Epidermal melanocyte (primary cell): ENCODE data around the gene ITGAV.
"Not testable (repeated sequence)": the region's sequence is repeated elsewhere in the genome, so short reads cannot be mapped to it uniquely, and the experiment has no call there.

ENCODE experiments used
- DNase-seq: peaks from one replicate; pipeline ENCODE4 v3.0.0; 2011; ENCODE audit warnings: low spot score; ENCODE audit not compliant: insufficient read length

ITGAV gene

DNA sequence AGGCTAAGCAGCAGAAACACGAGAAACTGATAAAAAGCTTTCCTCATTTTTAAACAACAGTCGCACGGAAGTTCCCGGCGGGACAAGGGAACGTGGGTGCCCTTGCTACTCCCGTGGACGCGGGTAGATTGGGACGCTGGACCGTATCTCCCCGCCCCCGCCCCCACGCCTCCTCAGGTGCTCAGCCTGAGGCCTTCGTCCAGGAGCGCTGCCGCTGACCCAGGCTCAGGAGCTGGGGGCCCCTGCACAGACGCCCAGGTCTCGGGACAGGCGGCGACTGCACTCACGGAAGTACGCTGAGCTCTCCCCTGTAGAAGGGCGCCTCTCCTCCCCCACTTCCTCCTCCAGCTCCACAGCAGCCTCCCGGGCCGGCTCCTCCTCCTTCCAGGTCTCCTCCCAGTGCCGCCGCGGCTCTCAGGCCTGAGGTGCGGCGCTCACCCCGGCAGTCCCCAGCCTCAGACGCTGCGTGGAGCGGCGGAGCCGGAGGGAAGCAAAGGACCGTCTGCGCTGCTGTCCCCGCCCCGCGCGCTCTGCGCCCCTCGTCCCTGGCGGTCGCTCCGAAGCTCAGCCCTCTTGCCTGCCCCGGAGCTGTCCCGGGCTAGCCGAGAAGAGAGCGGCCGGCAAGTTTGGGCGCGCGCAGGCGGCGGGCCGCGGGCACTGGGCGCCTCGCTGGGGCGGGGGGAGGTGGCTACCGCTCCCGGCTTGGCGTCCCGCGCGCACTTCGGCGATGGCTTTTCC, at the start of gene ITGAV:
Gene ITGAV (plus strand): TSS at position 445 of the 738 bp plus-strand sequence. CDS start 283 bp downstream, at position 728.
- DNase-seq: peak; percentile 83

GRCh38 chr2:186540941-186541340, 48.9 kb upstream of the ITGAV start:
- DNase-seq: no peak

DNA sequence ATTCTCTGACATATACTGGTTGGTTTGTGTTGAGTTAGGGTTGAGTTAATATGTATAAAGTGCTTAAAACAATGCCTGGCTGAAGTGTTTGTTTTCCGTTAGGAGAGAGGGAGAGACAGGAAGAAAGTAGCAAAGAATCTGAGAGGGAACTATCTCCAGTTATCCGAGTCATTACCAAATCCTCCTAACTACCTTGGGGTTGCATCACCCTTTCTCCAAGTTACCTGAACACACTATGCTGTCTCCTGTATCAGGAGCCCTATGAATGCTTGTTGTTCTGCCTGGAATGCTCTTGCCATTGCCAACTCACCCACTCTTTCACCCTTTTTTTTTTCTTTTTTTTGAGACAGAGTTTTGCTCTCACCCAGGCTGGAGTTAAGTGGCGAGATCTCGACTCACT, 47.9 kb upstream of the ITGAV start:
- no peak for DNase-seq

DNA sequence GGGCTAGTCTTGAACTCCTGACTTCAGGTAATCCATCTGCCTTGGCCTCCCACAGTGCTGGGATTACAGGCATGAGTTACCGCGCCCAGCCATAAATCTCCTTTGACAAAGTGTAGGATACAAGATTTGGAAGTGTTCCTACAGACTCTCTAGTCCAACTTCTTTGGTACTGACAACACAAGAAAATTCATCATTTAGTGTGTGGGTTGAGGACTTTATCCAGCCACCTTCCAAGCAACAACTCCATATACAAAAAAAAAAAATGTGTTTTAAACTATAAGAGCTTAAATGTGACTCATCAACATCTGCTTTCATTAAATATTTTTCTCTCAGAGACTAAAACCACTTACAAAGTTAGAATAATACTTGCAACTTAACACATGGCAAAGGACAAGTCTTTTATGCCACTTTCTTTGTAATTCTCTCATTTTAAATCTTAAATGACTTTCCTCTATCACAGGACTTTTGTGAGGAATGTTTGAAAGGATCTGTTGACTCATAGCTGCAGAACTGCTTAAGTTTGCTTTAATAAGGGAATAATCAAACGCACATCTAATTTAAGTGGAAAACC, 46.2 kb upstream of the ITGAV start:
- no peak for DNase-seq

DNA sequence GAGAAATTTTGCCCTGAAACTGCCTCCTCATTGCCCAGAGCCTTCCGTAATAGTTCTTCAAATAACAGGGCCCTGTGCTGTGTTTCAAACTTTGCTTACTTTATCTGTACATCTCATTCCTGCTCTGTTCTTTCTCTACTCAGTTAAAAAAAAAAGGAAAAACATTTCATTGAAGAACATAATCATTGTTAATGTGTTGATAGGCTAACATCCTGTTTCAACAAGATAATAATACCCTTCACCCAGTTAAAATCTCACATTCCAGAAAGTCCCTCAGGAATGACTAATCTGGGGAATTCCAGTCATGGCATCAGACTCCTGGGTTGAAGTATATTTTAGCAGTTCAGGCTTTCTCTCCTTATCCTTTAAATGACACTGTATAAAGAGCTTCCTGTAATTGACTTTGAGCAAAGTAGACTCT, 45.6 kb upstream of the ITGAV start:
- peak; percentile 23 for DNase-seq

GRCh38 chr2:186546846-186547245, 43.0 kb upstream of the ITGAV start:
- no peak for DNase-seq

- no peak for DNase-seq
Measured at GRCh38 chr2:186551323-186552050, 38.4 kb upstream of the ITGAV start.

GRCh38 chr2:186554429-186554828, 35.4 kb upstream of the ITGAV start:
- DNase-seq: no peak

GRCh38 chr2:186554850-186555671, 34.8 kb upstream of the ITGAV start:
- DNase-seq: no peak

GRCh38 chr2:186558512-186559276, 31.2 kb upstream of the ITGAV start:
- no peak for DNase-seq

DNA sequence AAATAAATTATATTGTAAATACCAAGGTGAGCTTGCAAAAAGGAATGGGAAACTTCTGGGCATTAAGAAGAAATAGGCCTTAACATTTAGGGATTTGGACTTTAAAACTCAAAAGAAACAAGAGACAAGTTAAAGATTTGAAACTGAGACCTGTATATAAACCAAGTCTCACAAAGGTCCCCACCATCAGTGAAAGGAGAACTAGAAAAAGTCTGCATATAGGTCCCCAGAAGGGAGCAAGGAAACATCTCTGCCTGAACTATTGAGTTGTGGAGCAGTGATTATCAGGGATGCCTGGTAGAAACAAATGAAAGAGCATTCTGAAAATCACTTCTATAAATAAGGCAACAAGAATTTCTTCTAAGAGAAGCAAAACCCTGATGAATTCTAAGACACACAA, 30.5 kb upstream of the ITGAV start:
- DNase-seq: no peak

DNA sequence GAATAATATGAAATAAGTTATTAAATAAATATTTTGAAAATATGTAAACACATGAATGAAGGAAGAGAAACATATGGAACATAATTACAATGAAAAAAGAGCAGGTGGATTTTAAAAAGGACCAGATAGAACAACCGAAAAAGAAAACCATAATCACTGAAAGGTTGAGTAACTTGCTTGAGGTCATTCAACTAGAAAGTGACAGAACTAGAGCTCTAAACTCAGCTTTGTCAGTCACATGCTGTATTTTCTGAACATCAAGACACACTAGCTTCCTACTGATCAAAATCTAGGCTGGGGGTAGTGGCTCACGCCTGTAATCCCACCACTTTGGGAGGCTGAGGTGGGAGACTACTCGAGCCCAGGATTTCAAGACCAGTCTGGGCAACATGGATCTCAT, 30.0 kb upstream of the ITGAV start:
- DNase-seq: no peak

- no peak for DNase-seq
Measured at GRCh38 chr2:186560254-186560653, 29.6 kb upstream of the ITGAV start.

- no peak for DNase-seq
Measured at GRCh38 chr2:186561467-186562208, 28.2 kb upstream of the ITGAV start.

DNA sequence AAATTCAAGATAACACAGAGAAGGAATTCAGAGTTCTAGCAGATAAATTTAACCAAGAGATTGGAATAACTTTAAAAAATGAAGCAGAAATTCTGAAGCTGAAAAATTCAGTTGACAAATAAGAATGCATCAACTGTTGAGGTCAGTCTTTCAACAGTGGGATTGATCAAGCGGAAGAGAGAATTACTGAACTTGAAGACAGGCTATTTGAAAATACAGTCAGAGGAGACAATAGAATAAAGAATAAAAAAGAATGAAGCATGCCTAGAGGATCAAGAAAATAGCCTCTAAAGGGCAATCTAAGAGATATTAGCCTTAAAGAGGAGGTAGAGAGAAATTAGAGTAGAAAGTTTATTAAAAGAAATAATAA, 27.7 kb upstream of the ITGAV start:
- no peak for DNase-seq

DNA sequence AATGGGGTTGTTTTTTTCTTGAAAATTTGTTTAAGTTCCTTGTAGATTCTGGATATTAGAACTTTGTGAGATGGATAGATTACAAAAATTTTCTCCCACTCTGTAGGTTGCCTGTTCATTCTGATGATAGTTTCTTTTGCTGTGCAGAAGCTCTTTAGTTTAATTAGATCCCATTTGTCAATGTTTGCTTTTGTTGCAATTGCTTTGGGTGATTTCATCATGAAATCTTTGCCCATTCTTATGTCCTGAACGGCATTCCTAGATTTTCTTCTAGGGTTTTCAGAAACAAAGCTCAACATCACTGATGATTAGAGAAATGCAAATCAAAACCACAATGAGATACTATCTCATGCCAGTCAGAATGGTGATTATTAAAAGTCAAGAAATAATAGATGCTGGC, 21.3 kb upstream of the ITGAV start:
- DNase-seq: not testable (repeated sequence)

DNA sequence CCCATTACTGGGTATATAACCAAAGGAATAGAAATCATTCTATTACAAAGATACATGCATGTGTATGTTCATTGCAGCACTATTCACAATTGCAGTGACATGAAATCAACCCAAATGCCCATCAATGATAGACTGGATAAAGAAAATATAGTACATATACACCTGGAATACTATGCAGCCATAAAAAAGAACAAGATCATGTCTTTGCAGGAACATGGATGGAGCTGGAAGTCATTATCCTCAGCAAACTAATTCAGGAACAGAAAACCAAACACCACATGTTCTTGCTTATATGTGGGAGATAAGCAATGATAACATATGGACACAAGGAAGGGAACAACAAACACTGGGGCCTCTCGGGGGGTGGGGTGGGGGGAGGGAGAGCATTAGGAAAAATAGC, 20.7 kb upstream of the ITGAV start:
- not testable (repeated sequence) for DNase-seq

DNA sequence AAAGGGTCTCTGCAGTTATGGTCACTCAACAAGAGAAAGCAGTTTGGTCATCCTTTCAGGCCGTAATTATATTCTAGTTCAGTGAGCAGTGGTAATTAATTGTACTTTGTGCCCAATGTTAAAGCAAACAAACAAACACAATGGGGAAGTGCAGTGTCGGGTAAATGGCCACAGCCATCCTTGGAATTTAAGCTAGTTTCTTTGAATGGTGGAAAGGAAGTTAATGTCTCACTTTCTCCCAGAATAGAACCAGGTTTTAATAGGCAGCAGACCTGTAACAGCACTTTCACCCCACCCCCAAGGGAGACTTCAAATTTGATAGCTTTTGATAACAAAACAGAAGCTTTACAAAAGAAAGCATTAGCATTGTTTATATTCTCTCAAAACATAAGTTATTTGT, 20.0 kb upstream of the ITGAV start:
- DNase-seq: no peak

GRCh38 chr2:186570604-186571003, 19.3 kb upstream of the ITGAV start:
- no peak for DNase-seq

DNA sequence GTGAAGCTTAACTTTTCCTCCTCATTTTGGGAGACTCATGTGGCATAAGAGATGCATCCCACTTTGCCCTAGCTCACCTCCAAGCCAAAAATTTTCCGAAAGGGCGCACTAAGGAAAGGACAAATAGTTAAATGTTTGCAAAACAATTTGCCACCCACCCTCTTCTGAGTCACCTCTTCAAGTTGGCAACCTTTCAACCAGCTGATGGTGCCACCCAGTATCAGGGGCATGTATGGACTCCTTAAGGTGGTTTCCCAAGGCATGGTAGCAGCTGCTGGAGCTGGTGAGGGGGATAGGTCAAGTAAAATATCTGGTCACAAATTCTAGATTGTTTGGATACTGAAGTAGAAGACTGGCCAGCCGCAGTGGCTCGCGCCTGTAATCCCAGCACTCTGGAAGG, 17.2 kb upstream of the ITGAV start:
- DNase-seq: no peak
